Neuronal stem cell (in vitro differentiated cells): ENCODE measurements around the gene ABCF1.

ENCODE experiments used
- DNase-seq: peaks from one replicate; pipeline ENCODE4 v3.0.0-alpha.2; 2013; ENCODE audit warnings: low spot score
- H2AFZ ChIP-seq: one replicate; pipeline ENCODE4 v1.6.1; 2013; ENCODE audit warnings: mild to moderate bottlenecking, low read length, inconsistent platforms
- H2AK5ac ChIP-seq: 2 replicates; pipeline ENCODE4 v1.6.1; 2013; ENCODE audit warnings: low read depth, mild to moderate bottlenecking, inconsistent platforms, low read length, moderate library complexity, mixed read lengths
- H2BK120ac ChIP-seq: 2 replicates; pipeline ENCODE4 v1.6.1; 2013; ENCODE audit warnings: low read depth, mild to moderate bottlenecking, inconsistent platforms, low read length, moderate library complexity, mixed read lengths
- H2BK12ac ChIP-seq: one replicate; pipeline ENCODE4 v1.6.1; 2013; ENCODE audit warnings: low read length, inconsistent platforms
- H2BK15ac ChIP-seq: 2 replicates; pipeline ENCODE4 v1.6.1; 2013; ENCODE audit warnings: mild to moderate bottlenecking, low read length, inconsistent platforms, mixed read lengths
- H2BK5ac ChIP-seq: one replicate; pipeline ENCODE4 v1.6.1; 2013; ENCODE audit warnings: inconsistent platforms, mild to moderate bottlenecking, low read length, moderate library complexity
- H3K14ac ChIP-seq: one replicate; pipeline ENCODE4 v1.6.1; 2013; ENCODE audit warnings: low read length, inconsistent platforms
- H3K18ac ChIP-seq: 2 replicates; pipeline ENCODE4 v1.6.1; 2013; ENCODE audit warnings: low read length, inconsistent platforms
- H3K23ac ChIP-seq: 2 replicates; pipeline ENCODE4 v1.6.1; 2013; ENCODE audit warnings: low read depth, mild to moderate bottlenecking, mixed read lengths, low read length, inconsistent platforms; ENCODE audit not compliant: poor library complexity
- H3K27ac ChIP-seq: replicated peaks from 3 replicates; pipeline ENCODE4 v1.5.1; 2013; ENCODE audit warnings: low read length, inconsistent platforms
- H3K27me3 ChIP-seq, 3 experiments: 2 replicates each; pipeline ENCODE4 v1.6.1; 2013; ENCODE audit warnings: low read length in 3 of 3, mild to moderate bottlenecking in 2 of 3, inconsistent platforms in 1 of 3, low read depth in 1 of 3, mixed read lengths in 1 of 3, moderate library complexity in 1 of 3; ENCODE audit not compliant: control insufficient read depth in 3 of 3, insufficient read depth in 3 of 3
- H3K36me3 ChIP-seq, 2 donors: replicated peaks in 1 of 2; 2 replicates each; pipeline ENCODE4 v1.6.1; 2013; ENCODE audit warnings: low read length in 2 of 2; ENCODE audit not compliant: control insufficient read depth in 2 of 2, insufficient read depth in 2 of 2
- H3K4ac ChIP-seq: 2 replicates; pipeline ENCODE4 v1.6.1; 2013; ENCODE audit warnings: inconsistent platforms, mild to moderate bottlenecking, low read length, moderate library complexity
- H3K4me1 ChIP-seq, 2 donors: 1 replicate in 1 of 2; 2 replicates in 1 of 2; pipeline ENCODE4 v1.6.1; 2013; ENCODE audit warnings: low read length in 2 of 2, low read depth in 1 of 2; ENCODE audit not compliant: control insufficient read depth in 2 of 2, insufficient read depth in 1 of 2
- H3K4me2 ChIP-seq: one replicate; pipeline ENCODE4 v1.6.1; 2013; ENCODE audit warnings: mild to moderate bottlenecking, low read length, inconsistent platforms; ENCODE audit not compliant: insufficient read depth, poor library complexity, severe bottlenecking
- H3K4me3 ChIP-seq, 2 donors: 2 replicates each; pipeline ENCODE4 v1.5.1; 2013; ENCODE audit warnings: low read length in 2 of 2, mild to moderate bottlenecking in 2 of 2, inconsistent platforms in 1 of 2, moderate library complexity in 1 of 2
- H3K79me1 ChIP-seq: one replicate; pipeline ENCODE4 v1.6.1; 2013; ENCODE audit warnings: low read depth, mild to moderate bottlenecking, inconsistent platforms, low read length, moderate library complexity
- H3K9ac ChIP-seq: one replicate; pipeline ENCODE4 v1.6.1; 2013; ENCODE audit warnings: mild to moderate bottlenecking, low read depth, low read length, inconsistent platforms; ENCODE audit not compliant: poor library complexity
- H3K9me3 ChIP-seq, 2 donors: replicated peaks in 1 of 2; 2 replicates each; pipeline versions ENCODE3 to v1.6.1; 2013; ENCODE audit warnings: low read length in 2 of 2, mild to moderate bottlenecking in 2 of 2, inconsistent platforms in 1 of 2, low read depth in 1 of 2, mixed read lengths in 1 of 2, moderate library complexity in 1 of 2; ENCODE audit not compliant: control insufficient read depth in 2 of 2, insufficient read depth in 1 of 2
- H4K8ac ChIP-seq: one replicate; pipeline ENCODE4 v1.6.1; 2013; ENCODE audit warnings: low read depth, mild to moderate bottlenecking, inconsistent platforms, low read length, moderate library complexity
- H4K91ac ChIP-seq: one replicate; pipeline ENCODE4 v1.6.1; 2013; ENCODE audit warnings: low read length, low read depth, mild to moderate bottlenecking, inconsistent platforms; ENCODE audit not compliant: poor library complexity
- WGBS, 2 donors: extraction: QIAGEN DNeasy Blood & Tissue Kit; methylation state at CpG; one replicate each; pipeline ENCODE4 v1.1.7; 2013; ENCODE audit warnings: missing lambda C conversion rate in 2 of 2, mixed read lengths in 1 of 2; ENCODE audit not compliant: insufficient read length in 2 of 2, insufficient replicate concordance in 1 of 2; ENCODE audit errors: extremely low coverage in 2 of 2; 5-methylcytosine and 5-hydroxymethylcytosine counted together

Gene ABCF1

GRCh38 chr6:30555816-30556065, 15.5 kb upstream of the ABCF1 start:
- peak overlapping the region; percentile 90 to 95 for H3K4me3 ChIP-seq
- H3K9ac ChIP-seq = peak overlapping the region; percentile 98
- peak overlapping the region; percentile 97 for H2BK5ac ChIP-seq
- H3K79me1 ChIP-seq = peaks cover 6% of the 10 kb centered on the region
- no CpG with 5 or more reads among the region's 15 CpGs for WGBS, 2 donors
- no peak overlapping the region for H3K14ac ChIP-seq
- peak overlapping the region; percentile 98 for H2BK120ac ChIP-seq
- H3K4ac ChIP-seq = no peak overlapping the region
- no peak overlapping the region for H4K8ac ChIP-seq
- H4K91ac ChIP-seq = no peak overlapping the region
- no peak for DNase-seq
- no peaks in the 10 kb centered on the region for H3K9me3 ChIP-seq
- peak overlapping the region; percentile 95 for H3K27ac ChIP-seq
- H3K4me1 ChIP-seq = peaks cover 0 to 7% of the 10 kb centered on the region in 2 donors
- peak overlapping the region; percentile 97 for H3K23ac ChIP-seq
- no peaks in the 10 kb centered on the region for H3K27me3 ChIP-seq
- peaks cover 16 to 58% of the 10 kb centered on the region in 2 donors for H3K36me3 ChIP-seq
- H2AFZ ChIP-seq = peak overlapping the region; percentile 100
- no peak overlapping the region for H2BK15ac ChIP-seq
- H3K4me2 ChIP-seq = peak overlapping the region; percentile 89
- H2AK5ac ChIP-seq = peak overlapping the region; percentile 30
- H3K18ac ChIP-seq = peak overlapping the region; percentile 99
- H2BK12ac ChIP-seq = no peak overlapping the region

- H3K36me3 ChIP-seq = peaks cover 14 to 58% of the 10 kb centered on the region in 2 donors
Observed at GRCh38 chr6:30556066-30556905, 15.0 kb upstream of the ABCF1 start, which contains the start of gene GNL1. Gene GNL1, minus strand, starts transcription at chr6:30556489. Its CDS starts 286 bp downstream, at chr6:30556203.

GRCh38 chr6:30556906-30557682, 14.1 kb upstream of the ABCF1 start, which contains the start of gene PRR3:
Gene PRR3, plus strand, starts transcription at chr6:30557295. Its CDS starts 50 bp downstream, at chr6:30557345.
- H2AFZ ChIP-seq = peak within 1 kb of the TSS; percentile 100
- no CpG with 5 or more reads among the region's 42 CpGs for WGBS, 2 donors

More at GRCh38 chr6:30556066-30556905, 15.0 kb upstream of the ABCF1 start, which contains the start of gene GNL1:
- H3K79me1 ChIP-seq = peaks cover 6% of the 10 kb centered on the region
- H2BK15ac ChIP-seq = peak within 1 kb of the TSS; percentile 84
- no peak within 1 kb of the TSS for H3K4ac ChIP-seq
- peak within 1 kb of the TSS; percentile 45 for H4K91ac ChIP-seq
- H2BK5ac ChIP-seq = peak within 1 kb of the TSS; percentile 97
- peak within 1 kb of the TSS; percentile 66 for H2BK12ac ChIP-seq
- no peaks in the 10 kb centered on the region for H3K9me3 ChIP-seq
- H3K4me3 ChIP-seq = peak within 1 kb of the TSS; percentile 90 to 95
- peak; percentile 86 for DNase-seq
- peak within 1 kb of the TSS; percentile 100 for H2AFZ ChIP-seq
- peak within 1 kb of the TSS; percentile 99 for H3K18ac ChIP-seq
- peak within 1 kb of the TSS; percentile 98 for H2BK120ac ChIP-seq
- no peak within 1 kb of the TSS for H3K14ac ChIP-seq
- peak within 1 kb of the TSS; percentile 89 for H3K4me2 ChIP-seq
- H2AK5ac ChIP-seq = peak within 1 kb of the TSS; percentile 40
- peak within 1 kb of the TSS; percentile 89 for H4K8ac ChIP-seq
- whole genome bisulfite sequencing, 2 donors = no CpG with 5 or more reads among the region's 71 CpGs
- peaks cover 0 to 7% of the 10 kb centered on the region in 2 donors for H3K4me1 ChIP-seq
- no peaks in the 10 kb centered on the region for H3K27me3 ChIP-seq
- peak within 1 kb of the TSS; percentile 95 for H3K27ac ChIP-seq
- H3K9ac ChIP-seq = peak within 1 kb of the TSS; percentile 99
- peak within 1 kb of the TSS; percentile 97 for H3K23ac ChIP-seq

GRCh38 chr6:30557683-30557981, 13.6 kb upstream of the ABCF1 start:
- no peak for DNase-seq
- Histone ChIP-seq H3K4me2 (peak overlapping the region; percentile 89), H3K4ac (no peak overlapping the region), H2BK5ac (no peak overlapping the region), H3K4me3 (peak overlapping the region; percentile 90 to 95), H3K27me3 (no peaks in the 10 kb centered on the region), H4K91ac (no peak overlapping the region), H2AK5ac (no peak overlapping the region), H3K79me1 (peaks cover 6% of the 10 kb centered on the region), H3K18ac (no peak overlapping the region), H2BK12ac (no peak overlapping the region), H2BK15ac (no peak overlapping the region), H2BK120ac (no peak overlapping the region), H3K4me1 (peaks cover 0 to 7% of the 10 kb centered on the region in 2 donors), H3K9me3 (no peaks in the 10 kb centered on the region), H3K23ac (peak overlapping the region; percentile 76), H3K36me3 (peaks cover 19 to 58% of the 10 kb centered on the region in 2 donors), H3K9ac (no peak overlapping the region), H3K27ac (no peak overlapping the region), H3K14ac (no peak overlapping the region), H4K8ac (no peak overlapping the region), H2AFZ (peak overlapping the region; percentile 100)
- WGBS, 2 donors = no CpG with 5 or more reads among the region's 6 CpGs

More at GRCh38 chr6:30556906-30557682, 14.1 kb upstream of the ABCF1 start, which contains the start of gene PRR3:
- Histone ChIP-seq H3K79me1 (peaks cover 6% of the 10 kb centered on the region), H3K27me3 (no peaks in the 10 kb centered on the region), H3K4me1 (peaks cover 0 to 7% of the 10 kb centered on the region in 2 donors), H2BK5ac (peak within 1 kb of the TSS; percentile 97), H3K4ac (no peak within 1 kb of the TSS), H2BK12ac (peak within 1 kb of the TSS; percentile 66), H2BK120ac (peak within 1 kb of the TSS; percentile 98), H3K18ac (peak within 1 kb of the TSS; percentile 99), H2AK5ac (peak within 1 kb of the TSS; percentile 40), H3K27ac (peak within 1 kb of the TSS; percentile 95), H3K23ac (peak within 1 kb of the TSS; percentile 97), H2BK15ac (peak within 1 kb of the TSS; percentile 84), H3K9ac (peak within 1 kb of the TSS; percentile 99), H3K14ac (no peak within 1 kb of the TSS), H3K4me3 (peak within 1 kb of the TSS; percentile 90 to 95), H3K36me3 (peaks cover 19 to 58% of the 10 kb centered on the region in 2 donors), H4K8ac (peak within 1 kb of the TSS; percentile 89), H4K91ac (peak within 1 kb of the TSS; percentile 45), H3K4me2 (peak within 1 kb of the TSS; percentile 89), H3K9me3 (no peaks in the 10 kb centered on the region)
- peak; percentile 90 for DNase-seq
